GM19395 (cell line): ENCODE results near the gene TMEM151A.
A peak's percentile ranks its signal among the peaks of the same experiment; 100 is the strongest.

Experiments
- ATAC-seq: cut with Tn5 transposase; IDR thresholded peaks from one replicate; pipeline ENCODE4 v1.9.1; 2021; ENCODE audit warnings: mild to moderate bottlenecking, moderate library complexity; ENCODE audit not compliant: unreplicated experiment

The TMEM151A gene

DNA sequence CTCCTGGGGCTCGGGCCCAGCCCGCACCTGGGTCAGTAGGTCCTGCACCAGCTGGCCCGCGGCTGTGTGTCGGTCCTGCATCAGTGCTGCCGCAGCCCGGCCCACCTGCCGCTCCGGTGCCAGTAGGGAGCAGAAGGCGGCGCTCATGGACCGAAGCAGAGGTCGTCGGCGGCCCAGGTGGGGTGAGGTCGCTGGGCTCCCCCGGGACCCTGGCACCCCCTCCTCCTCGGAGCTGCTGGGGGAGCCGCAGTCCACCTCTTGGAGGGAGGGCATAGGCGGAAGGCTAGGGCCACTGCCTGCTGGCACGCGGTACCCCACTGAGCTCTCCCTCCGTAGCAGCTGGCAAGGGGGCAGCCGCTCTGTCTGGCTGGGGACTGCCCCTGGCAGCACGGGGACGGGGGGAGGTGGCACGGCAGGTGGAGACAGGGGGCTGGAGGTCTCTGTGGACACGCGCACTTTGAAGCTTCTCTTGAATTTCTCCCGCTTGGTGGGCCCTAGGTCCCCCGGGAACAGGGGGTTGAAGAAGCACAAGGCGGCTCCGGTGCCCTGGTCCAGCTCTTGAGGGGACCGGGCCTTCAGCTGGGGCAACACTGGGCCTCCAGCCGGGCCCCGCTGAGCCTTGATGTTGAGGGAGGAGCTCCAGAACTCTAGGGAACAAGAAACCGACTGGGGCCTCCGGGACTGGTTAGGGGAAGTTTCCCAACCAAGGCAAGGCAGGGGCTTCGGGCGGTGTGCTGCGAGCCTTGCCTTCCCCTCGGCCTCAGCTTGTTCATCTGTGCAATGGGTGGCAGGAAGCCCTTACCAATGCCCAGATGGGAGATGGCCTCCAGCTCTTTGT lies 43.1 kb downstream of the TMEM151A start:
- ATAC-seq: no peak

DNA sequence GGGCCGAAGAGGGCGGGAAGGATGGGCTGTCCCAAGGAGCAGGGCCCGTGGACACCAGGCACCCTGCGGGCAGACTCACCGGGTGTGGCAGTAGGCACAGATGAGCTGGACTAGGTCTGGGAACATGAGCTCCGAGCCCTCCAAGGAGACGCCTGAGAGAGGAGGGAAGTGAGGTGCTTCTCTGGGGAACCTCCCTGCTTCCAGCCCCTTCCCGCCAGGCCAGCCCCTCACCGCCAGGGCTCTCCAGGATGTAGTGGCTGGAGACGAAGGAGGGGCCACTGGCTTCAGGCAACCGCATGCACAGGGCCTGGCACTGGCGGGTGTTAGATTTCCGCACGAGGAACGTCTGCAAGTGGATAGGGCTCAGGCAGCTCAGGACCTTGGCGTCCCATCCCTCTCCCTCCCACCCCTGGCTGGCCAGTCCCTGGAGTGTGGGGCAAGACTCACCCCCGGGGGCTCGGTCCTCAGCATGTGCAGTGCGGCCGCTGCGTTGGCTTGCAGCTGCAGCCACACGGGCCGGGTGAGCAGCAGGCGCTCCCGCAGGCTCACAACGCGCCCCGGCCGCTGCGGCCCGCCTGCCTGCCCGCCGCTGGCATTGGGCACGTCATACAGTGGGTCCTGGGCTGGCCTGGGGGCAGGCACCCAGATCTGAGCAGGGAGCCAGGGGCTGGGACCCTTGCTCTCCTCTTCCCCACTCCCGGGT lies 44.0 kb downstream of the TMEM151A start:
- no peak for ATAC-seq

DNA sequence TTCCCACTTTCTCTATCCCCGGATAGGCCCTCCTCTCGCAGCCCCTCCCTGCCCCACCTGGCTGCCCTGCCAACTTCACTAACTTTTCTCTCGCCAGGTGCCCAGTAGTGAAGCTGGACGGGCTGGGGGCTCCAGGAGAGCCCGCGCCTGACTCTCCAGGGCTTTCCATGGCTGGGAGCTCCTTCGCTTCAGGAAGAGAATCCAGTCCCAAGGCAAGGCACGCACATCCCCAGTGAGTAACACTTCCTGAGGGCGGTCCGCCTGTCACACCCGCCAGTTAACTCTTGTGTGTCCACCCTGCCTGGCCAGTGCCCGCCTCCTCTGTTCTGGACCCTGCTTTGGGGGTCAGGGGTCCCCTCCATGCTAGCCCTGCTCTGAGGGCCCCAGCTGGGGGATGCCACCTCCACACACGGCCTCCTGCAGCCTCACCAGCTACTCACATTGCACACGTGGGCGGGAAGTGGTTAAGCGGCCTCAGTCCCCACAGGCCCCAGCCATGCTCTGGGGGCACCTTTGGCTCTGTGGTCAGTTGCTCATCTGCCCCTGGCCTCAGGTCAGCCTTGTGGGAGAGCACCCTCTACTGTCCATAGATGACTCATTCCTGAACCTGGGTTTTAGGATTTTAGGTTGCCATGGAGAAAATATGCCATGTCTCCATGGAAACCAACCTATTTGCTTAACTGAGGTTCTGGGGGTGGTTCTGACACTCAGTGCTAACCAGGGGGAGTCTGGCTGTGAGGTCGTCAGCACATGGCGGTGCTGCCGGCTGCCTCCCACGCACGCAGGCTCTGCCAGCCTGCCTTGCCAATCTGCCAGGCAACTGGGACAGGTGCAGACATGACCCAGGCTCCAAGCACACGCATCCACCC lies 44.8 kb downstream of the TMEM151A start, which contains the start of gene RIN1:
Gene RIN1, minus strand, starts transcription at position 201 of the 869 bp plus-strand sequence. Its CDS starts 32 bp downstream, at position 169.
- ATAC-seq: peak; percentile 61

DNA sequence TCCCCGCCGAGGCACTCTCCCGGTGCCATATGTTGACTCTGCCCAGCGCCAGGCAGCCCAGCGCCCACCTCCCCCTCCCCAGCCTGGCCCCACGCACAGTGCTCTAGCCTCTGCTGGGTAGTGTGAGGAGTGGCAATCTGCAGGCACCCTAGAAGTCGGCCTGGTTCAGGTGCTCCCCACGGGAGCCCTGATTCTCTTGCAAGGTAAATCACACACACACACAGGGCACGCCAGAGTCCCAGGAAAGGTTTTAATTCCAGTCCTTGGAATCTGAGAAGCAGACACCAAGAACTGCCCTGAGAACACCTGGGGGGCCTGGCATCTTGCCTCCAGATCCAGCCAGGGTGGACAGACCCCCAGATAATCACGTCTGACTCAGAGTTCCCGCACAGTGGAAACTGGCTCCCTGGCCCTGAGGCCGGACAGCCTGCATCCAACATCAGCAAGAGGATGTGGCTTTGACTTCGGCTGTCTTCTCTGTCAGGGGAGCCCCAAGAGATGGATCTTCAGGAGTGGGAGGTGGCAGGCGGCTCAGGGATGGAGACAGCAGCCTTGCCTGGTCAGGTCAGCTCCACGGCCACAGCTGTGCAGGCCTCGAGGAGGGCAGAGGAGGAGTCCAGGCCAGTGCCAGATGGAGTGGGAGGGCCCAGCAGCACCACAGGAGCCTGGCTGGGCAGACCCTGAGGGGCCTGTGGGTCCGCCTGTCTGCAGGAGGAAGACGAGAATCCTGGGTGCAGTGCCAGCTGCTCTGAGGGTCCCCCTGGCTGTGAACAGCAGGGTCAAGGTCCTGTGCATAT lies 45.6 kb downstream of the TMEM151A start:
- ATAC-seq: no peak

DNA sequence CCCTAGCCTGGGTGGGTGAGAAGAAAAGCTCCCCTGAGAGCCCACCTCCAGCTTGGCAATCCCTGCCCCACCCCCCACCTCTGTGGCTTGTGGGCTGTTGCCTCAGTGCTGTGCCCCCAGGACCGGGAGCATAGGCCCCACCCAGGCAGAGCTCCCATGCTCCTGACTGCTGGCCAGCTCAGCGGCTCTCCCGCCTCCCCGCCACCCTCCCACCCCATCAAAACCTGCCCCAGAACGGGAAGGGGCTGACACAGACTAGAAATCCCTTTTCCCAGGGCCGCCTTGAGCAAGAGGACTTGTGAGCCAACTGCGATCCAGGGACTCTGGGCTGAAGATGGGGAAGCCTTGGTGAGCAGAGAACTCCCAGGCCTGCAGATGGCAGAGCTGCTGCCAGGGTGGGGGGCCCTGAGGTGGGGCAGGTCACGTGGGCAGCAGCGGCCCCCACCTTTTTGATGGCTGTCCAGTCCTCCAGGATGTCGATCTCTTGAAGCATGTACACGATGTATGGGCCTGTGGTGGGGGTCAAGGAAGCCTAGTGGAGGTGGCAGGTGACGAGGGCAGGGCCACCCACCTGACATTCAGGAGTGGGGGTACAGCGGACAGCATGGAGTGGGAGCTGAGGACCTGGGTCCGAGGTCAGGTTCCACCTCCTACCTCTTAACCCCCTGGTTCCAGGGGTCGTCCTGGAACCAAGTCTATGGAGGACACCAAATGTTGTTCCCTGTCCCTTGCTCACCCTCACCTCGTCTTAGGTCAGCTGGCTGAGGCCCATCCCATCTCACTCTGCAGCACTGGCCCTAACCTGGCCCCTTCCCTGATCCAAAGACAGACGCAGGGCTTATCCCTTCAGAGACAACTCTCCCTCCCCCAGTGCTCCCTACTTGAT lies 46.8 kb downstream of the TMEM151A start:
- no peak for ATAC-seq

DNA sequence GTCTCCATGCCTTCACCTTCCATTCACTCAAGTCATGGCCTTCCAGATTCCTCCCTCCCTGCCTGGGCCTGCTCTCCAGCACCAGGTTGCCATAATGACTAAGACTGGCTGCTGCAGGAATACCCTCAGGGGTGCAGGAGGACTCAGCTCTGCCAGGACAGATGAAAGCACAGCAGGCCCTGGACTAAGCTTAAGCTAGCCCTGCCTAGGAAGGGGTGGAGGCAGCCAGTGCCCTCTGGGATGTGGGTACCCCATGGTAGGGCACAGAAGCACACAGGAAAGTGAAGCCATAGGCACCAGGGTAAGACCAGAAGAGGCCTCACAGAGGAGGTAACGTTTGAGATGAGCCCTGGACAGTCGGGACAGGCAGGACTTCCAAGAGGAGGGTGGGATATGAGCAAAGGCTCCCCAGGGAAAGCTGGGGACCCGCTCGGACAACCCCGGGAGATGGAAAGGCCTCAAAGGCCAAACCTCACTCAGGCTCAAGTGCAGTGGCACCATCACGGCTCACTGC lies 47.5 kb downstream of the TMEM151A start:
- ATAC-seq: no peak

- ATAC-seq: no peak
These were observed 48.2 kb downstream of the TMEM151A start for GRCh38 chr11:66339686-66340483.

GRCh38 chr11:66340596-66341501 lies 49.2 kb downstream of the TMEM151A start:
- ATAC-seq: no peak

DNA sequence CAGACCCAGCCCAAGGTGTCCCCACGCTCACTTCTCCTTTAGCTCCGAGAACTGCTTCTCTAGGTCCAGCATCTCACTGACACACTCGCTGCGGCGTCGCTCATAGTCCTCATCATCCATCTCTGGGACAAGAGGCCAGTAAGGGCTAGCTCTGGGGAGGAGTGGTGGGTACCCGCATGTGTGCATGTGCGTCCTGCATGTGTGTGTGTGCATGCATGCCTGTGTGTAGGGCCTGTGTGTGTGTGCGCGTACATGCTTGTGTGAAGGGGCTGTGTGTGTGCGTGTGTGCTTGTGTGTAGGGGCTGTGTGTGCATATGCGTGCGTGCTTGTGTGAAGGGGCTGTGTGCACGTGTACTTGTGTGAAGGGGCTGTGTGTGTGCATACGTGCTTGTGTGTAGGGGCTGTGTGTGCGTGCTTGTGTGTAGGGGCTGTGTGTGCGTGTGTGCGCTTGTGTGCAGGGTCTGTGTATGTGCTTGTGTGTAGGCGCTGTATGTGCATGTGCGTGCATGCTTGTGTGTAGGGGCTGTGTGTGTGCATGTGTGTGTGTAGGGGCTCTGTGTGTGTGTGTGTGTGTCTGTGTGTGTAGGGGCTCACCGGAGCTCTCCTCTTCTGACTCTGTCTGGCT lies 49.9 kb downstream of the TMEM151A start:
- ATAC-seq: no peak

GRCh38 chr11:66343176-66343575 lies 51.5 kb downstream of the TMEM151A start:
- ATAC-seq: no peak

DNA sequence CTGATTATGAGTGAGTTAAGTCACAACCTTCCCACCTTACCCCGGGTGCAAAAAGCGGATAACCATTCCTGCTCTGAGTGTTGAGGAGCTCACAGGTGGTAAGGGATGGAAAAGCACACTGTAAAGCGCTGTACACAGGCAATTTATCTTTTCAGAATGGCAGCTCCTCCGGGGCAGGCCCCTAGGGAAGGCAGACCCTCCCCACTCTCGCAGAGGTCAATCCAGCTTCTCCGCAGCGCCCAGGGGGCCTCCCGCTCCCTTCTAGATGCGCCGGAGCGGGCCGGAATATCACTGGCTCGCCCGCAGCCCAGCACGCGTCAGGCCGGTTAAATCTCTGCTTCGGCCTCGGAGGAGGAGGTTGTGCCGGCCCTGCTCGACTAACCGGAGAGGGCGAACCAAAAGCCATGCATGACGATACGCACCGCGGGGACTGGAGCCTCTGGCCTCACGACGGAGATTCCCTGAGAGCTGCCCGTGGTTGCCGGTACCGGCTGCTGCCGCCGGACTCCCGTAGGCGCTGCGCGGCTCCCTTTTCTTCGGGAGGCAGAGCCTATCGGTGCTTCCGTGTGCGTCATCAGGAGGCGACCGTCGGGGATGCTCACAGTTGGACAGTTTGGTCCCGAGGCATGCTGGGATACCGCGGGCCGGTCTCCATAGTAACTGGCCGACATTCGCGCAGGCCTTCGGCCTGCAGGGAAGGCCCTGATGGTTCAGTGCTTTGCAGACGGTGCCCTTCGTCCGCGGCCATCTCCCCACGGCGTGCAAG lies 53.0 kb downstream of the TMEM151A start, which contains the start of gene BRMS1:
Gene BRMS1, minus strand, starts transcription at position 555 of the 766 bp plus-strand sequence. CDS start 2,870 bp downstream, outside the sequence.
- peak; percentile 63 for ATAC-seq

DNA sequence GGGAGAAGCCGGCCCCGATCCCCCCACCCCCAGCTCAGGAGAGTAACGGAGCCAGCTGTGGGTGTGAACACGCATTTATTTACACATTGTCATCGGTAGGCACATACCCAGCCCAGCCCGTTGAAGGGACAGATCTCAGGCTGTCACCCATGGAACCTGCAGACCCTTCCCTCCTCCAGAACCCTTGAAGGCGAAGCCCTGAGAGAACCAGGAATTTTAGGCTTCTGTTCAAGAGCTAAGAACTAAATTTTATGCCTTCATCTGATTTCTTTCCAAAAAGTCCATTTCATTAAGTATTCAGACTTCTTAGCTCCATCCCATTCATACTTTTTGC lies 53.6 kb downstream of the TMEM151A start:
- ATAC-seq: peak; percentile 13
